HG03159 (cell line): ENCODE data around the gene KRT222.

Source experiments
- ATAC-seq: cut with Tn5 transposase; IDR thresholded peaks from one replicate; pipeline ENCODE4 v1.9.1; 2021; ENCODE audit warnings: mild to moderate bottlenecking, moderate library complexity; ENCODE audit not compliant: unreplicated experiment

The KRT222 gene

GRCh38 chr17:40664582-40665333 is at the start of gene KRT222:
KRT222 (minus strand) TSS chr17:40665177; CDS start chr17:40665099, 78 bp downstream.
- no peak for ATAC-seq

GRCh38 chr17:40714473-40714872 is 49.5 kb upstream of the KRT222 start:
- ATAC-seq = no peak

- no peak for ATAC-seq
These were observed 42.8 kb upstream of the KRT222 start for GRCh38 chr17:40707745-40708144.

DNA sequence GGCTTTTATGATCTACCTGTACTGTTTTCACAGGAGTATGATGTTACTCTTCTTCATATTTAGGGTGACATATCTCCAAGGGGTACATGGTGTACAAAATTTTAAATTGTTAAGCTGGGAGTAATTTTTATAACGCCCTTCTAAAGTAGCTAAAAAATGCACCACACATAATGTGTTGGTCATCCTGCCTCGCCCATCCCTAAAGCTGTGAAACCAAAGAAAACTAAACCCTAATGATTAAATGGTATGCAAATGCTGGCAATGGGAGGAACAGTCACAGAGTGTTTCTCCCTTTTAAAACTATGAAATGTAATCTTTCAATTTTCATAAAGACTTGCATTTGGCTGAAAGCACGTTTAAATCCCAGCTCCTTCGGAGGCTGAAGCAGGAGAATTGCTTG is 40.6 kb upstream of the KRT222 start:
- no peak for ATAC-seq

DNA sequence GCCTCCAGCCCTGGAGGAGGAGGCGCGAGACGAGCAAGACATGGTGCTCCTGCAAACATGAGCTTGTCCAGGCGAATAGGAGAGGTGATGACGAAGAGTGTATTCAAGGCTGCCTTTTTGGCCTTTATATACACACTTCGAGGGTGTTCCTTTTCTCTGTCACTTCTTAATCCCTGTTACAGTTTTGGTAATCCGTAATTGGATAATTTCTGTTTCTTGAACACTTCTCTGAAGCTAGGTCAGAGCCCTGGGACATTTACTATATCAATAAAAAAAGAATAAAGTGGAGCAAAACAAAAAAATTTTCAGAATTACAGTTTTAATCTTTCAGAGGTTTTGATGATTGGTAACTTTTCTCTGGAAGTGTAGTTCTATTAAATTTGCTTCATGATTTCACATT is 38.7 kb upstream of the KRT222 start, which contains the start of gene KRT24:
Gene KRT24, minus strand, starts transcription at position 101 of the 400 bp plus-strand sequence. Its CDS starts 59 bp downstream, at position 42.
- no peak for ATAC-seq

GRCh38 chr17:40702271-40702670 is 37.3 kb upstream of the KRT222 start:
- ATAC-seq = no peak

GRCh38 chr17:40699853-40700252 is 34.9 kb upstream of the KRT222 start:
- ATAC-seq = no peak

- ATAC-seq = no peak
These were observed 34.4 kb upstream of the KRT222 start for GRCh38 chr17:40699371-40699770.

GRCh38 chr17:40697297-40697696 is 32.3 kb upstream of the KRT222 start:
- ATAC-seq = no peak

DNA sequence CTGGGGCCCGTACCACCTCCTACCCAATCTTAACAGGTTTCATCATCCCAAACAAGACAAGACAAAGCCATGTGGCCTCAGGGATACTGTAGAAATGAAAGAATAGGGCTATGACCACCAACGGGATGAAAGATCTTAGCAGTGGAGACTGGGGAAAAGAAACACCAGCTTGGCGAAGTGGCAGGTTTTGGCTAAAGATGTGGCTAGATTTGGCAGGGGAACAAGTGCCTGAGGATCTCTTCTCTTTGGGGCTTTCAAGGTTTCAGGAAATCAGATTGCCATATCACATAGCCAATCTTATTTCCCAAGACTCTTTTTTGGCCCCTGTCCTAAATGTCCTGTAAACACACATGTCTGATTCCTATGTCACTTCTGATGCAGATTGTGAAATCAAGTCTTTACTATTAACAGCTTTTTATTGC is 31.7 kb upstream of the KRT222 start:
- no peak for ATAC-seq

DNA sequence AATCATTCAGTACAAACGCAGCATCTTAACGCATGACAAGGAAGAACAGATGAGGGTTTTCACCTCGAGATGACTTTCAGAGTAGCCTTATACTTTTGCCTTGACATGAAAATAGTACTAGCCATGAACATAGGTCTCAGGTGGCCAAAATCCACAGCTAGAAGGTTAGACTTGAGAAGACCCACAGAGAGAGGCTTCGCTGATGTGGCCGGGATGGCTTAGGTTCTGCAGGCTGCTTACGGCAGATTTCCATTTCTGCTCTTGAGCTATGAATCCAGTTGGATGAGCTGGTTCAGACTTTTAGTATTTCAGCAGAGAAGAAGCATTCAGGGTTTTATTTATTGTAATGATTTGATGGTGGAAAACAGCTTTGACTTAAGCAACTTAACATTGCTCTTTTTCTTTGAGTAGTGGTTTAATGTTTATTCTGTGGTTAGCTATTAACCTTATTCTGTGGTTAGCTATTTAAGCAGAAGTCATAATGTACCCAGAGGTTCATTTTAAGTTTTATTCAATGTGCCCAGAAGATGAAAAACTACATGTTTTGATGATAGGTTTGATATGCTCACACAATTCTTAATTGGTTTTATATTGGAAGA is 31.0 kb upstream of the KRT222 start:
- no peak for ATAC-seq

DNA sequence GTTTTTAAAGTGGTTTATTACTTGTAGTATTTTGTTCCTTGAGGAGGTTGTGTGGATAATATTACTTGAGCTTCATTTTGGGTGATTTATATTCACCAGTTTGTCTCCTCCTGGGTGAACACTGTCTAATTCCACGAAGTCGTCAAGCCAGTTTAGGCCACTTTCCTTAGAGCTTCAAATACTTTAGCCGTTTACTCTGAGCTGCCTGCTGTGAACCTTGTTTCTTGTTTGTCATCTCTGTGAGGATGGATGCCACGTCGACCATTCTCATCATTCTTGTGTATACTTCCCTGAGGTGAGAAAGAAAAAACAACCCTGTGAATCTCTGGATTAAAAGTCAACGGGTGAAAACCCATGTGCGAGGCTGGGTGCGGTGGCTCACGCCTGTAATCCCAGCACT is 29.6 kb upstream of the KRT222 start:
- ATAC-seq = no peak

- no peak for ATAC-seq
These were observed 22.1 kb upstream of the KRT222 start for GRCh38 chr17:40687106-40687505.

- no peak for ATAC-seq
These were observed 21.2 kb upstream of the KRT222 start for GRCh38 chr17:40686192-40686591.

- no peak for ATAC-seq
These were observed 16.0 kb upstream of the KRT222 start for GRCh38 chr17:40680998-40681397.

GRCh38 chr17:40679523-40679907 is 14.5 kb upstream of the KRT222 start:
- ATAC-seq = no peak

DNA sequence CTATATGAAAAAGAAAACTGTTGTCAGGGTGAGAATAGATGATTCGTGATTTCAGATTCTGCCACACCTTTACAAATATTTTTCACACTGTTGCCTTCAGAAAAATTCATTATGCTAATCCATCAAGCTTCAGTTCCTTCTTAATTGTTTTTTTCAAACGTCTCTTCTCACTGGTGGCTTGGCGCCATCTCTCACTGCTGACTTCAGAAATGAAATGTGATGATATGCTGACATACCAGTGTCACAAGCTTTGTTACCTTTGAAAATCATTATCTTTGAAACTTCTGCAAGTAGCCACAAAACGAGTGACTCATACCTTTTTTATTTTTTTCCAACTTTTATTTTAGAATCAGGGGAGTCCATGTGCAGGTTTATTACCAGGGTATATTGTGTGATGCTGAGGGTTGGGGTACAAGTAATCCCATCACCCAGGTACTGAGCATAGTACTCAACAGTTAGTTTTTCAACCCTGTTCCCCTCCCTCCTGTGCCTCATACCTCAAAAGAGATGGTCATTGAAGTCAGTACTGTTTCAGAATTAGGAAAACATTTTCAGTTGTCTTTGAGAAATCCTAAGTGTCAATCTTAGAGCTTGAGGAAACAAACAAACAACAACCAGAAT is 14.0 kb upstream of the KRT222 start:
- ATAC-seq = no peak

GRCh38 chr17:40675905-40676304 is 10.9 kb upstream of the KRT222 start:
- ATAC-seq = no peak

- no peak for ATAC-seq
These were observed 7.7 kb upstream of the KRT222 start for GRCh38 chr17:40672654-40673053.

GRCh38 chr17:40671282-40671681 is 6.3 kb upstream of the KRT222 start:
- ATAC-seq = no peak

GRCh38 chr17:40666331-40666730 is 1.4 kb upstream of the KRT222 start:
- ATAC-seq = no peak

- no peak for ATAC-seq
These were observed 1.7 kb downstream of the KRT222 start for GRCh38 chr17:40663252-40663651.
